Endothelial cell (in vitro differentiated cells): Measurements from ENCODE around the gene IZUMO1R. TPM values are rescaled to one million over a fixed set of nuclear protein-coding genes. Genes with fewer than 3 reads are reported as not detected.

ENCODE experiments used
- DNase-seq: peaks from one replicate; pipeline ENCODE4 v3.0.0; 2021; ENCODE audit warnings: low spot score
- H3K27ac Mint-ChIP-seq: one replicate; pipeline ENCODE4 v1.8.0; 2021; ENCODE audit warnings: mixed read lengths, inconsistent platforms; ENCODE audit not compliant: unreplicated experiment
- H3K27me3 Mint-ChIP-seq: one replicate; pipeline ENCODE4 v1.8.0; 2021; ENCODE audit warnings: mild to moderate bottlenecking, moderate library complexity, mixed read lengths, inconsistent platforms; ENCODE audit not compliant: unreplicated experiment
- H3K36me3 Mint-ChIP-seq: one replicate; pipeline ENCODE4 v1.8.0; 2021; ENCODE audit warnings: mild to moderate bottlenecking, low read depth, mixed read lengths, inconsistent platforms; ENCODE audit not compliant: unreplicated experiment
- H3K4me1 Mint-ChIP-seq: one replicate; pipeline ENCODE4 v1.8.0; 2021; ENCODE audit warnings: mild to moderate bottlenecking, mixed read lengths, inconsistent platforms; ENCODE audit not compliant: unreplicated experiment
- H3K4me3 Mint-ChIP-seq: one replicate; pipeline ENCODE4 v1.8.0; 2021; ENCODE audit warnings: mild to moderate bottlenecking, mixed read lengths, inconsistent platforms; ENCODE audit not compliant: unreplicated experiment
- H3K9me3 Mint-ChIP-seq: one replicate; pipeline ENCODE4 v1.8.0; 2021; ENCODE audit warnings: mixed read lengths, inconsistent platforms; ENCODE audit not compliant: unreplicated experiment
- CTCF ChIP-seq: fragments of 200-600 bp; sonication (generic); IDR thresholded peaks from one replicate; pipeline ENCODE4 v1.5.0; 2021; ENCODE audit warnings: antibody characterized with exemption; ENCODE audit not compliant: unreplicated experiment
- total RNA-seq: library from RNA; stranded (reverse); fragmentation: NEBNext Ultra II Directional; extraction: Animal tissue kit (Norgen Biotek cat#: 25700); gene quantifications from one replicate; pipeline ENCODE4 v1.2.1, GENCODE V29; 2021; ENCODE audit not compliant: unreplicated experiment

Gene IZUMO1R
- total RNA-seq, 1 donor from 2014 or later = not detected

GRCh38 chr11:94297985-94298576, 6.3 kb upstream of the IZUMO1R start:
- Mint-ChIP-seq H3K4me3 (no peak overlapping the region), H3K9me3 (no peaks in the 10 kb centered on the region), H3K27ac (no peak overlapping the region), H3K36me3 (no peaks in the 10 kb centered on the region), H3K4me1 (no peaks in the 10 kb centered on the region), H3K27me3 (no peaks in the 10 kb centered on the region)
- TF ChIP-seq CTCF = no peak
- no peak for DNase-seq

- no peak overlapping the region for H3K4me3 Mint-ChIP-seq
- H3K27ac Mint-ChIP-seq = no peak overlapping the region
- no peaks in the 10 kb centered on the region for H3K9me3 Mint-ChIP-seq
- DNase-seq = no peak
- H3K27me3 Mint-ChIP-seq = no peaks in the 10 kb centered on the region
- TF ChIP-seq CTCF = no peak
- no peaks in the 10 kb centered on the region for H3K36me3 Mint-ChIP-seq
- no peaks in the 10 kb centered on the region for H3K4me1 Mint-ChIP-seq
Measured at GRCh38 chr11:94302776-94303175, 1.6 kb upstream of the IZUMO1R start.

- H3K9me3 Mint-ChIP-seq = no peaks in the 10 kb centered on the region
- H3K4me3 Mint-ChIP-seq = no peak overlapping the region
- H3K27ac Mint-ChIP-seq = no peak overlapping the region
- H3K4me1 Mint-ChIP-seq = no peaks in the 10 kb centered on the region
- H3K27me3 Mint-ChIP-seq = no peaks in the 10 kb centered on the region
- H3K36me3 Mint-ChIP-seq = no peaks in the 10 kb centered on the region
- TF ChIP-seq CTCF = no peak
- no peak for DNase-seq
Measured at GRCh38 chr11:94305146-94305545, 766 bp downstream of the IZUMO1R start.

DNA sequence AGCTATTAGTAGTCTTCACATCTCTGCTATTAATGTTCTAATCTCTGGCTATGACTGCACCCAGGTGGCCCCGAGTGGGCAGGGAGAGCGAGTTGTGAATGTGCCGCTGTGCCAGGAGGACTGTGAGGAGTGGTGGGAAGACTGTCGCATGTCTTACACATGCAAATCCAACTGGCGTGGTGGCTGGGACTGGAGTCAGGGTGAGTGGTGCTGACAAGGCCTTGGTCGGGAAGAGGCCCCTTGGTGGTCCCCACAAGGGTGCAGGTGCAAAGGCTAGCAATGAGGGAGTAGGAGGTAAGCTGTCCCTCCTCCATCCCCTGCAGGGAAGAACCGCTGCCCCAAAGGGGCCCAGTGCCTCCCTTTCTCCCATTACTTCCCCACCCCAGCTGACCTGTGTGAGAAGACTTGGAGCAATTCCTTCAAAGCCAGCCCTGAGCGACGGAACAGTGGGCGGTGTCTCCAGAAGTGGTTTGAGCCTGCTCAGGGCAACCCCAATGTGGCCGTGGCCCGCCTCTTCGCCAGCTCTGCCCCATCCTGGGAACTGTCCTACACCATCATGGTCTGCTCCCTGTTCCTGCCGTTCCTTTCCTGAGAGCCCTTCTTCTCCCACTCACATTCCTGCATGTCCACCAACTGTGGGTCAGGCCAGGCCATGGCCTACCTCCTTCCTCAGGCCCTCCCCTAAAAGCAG, 2.9 kb downstream of the IZUMO1R start:
- H3K4me1 Mint-ChIP-seq = no peaks in the 10 kb centered on the region
- H3K4me3 Mint-ChIP-seq = no peak overlapping the region
- H3K27me3 Mint-ChIP-seq = no peaks in the 10 kb centered on the region
- DNase-seq = no peak
- H3K9me3 Mint-ChIP-seq = no peaks in the 10 kb centered on the region
- no peak for TF ChIP-seq CTCF
- no peaks in the 10 kb centered on the region for H3K36me3 Mint-ChIP-seq
- H3K27ac Mint-ChIP-seq = no peak overlapping the region

DNA sequence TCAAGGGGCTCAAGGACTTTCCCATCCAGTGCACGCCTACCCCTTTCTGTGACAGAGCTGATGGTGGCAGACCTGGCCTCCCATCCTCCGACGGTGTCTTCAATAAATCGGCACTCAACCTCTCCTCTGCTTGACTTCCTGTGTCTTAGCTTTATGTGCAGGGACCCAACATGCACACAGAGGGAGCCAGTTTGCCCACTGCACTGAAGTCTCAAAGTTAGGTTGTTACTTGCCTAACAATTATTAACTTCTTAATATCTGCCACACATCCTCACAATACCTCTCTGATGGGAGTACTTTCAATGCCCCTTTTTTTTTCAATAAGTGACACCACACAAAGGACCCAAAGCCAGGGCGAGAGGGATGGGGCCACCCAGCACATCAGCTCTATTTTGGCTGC, 3.6 kb downstream of the IZUMO1R start:
- Mint-ChIP-seq H3K27me3 (no peaks in the 10 kb centered on the region), H3K4me1 (no peaks in the 10 kb centered on the region), H3K4me3 (no peak overlapping the region), H3K27ac (no peak overlapping the region), H3K36me3 (no peaks in the 10 kb centered on the region), H3K9me3 (no peaks in the 10 kb centered on the region)
- DNase-seq = no peak
- TF ChIP-seq CTCF = no peak
